ENCODE data around the gene ZFP62. TPM values are rescaled to one million over a fixed set of nuclear protein-coding genes. Genes with fewer than 3 reads are reported as not detected.

ZFP62 gene
- total and polyA plus RNA-seq, 2 of the 4 experiments (the other 2 are of a cell fraction) = 8.2 to 20.3 TPM

DNA sequence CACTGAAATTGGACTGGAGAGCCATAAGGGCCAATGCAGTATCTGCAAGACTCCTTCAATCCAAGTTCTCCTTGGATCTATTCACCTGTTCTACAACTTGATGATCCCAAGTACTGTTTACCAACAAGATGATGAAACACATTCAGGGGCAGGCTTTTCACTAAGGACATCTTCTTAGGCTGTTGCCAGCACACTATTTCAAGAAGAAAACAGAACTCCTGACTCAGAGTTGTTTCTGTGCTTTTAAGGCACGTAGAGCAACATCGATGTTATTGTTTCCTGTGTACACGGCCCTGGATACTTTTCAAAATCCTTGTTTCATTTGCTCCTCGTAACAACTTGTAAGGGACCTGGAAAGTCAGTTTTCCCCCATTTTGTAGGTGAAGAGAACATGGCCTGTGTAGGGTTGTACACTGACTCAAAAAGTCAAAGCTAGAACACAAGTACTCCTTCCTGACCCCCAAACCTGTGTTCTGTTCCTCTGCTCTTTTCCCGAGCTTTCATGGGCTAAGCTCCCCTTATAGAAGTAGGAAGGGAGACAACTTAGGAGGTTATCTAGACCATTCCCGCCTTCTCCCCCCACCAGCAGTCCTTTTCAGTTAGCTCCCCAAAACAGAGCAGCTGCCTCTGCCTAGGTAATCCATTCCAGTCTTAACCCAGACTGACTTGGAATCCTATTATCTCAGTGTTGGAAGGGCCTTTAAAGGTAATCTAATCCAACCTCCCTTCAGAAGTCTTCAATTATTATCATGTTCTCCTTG lies 53.2 kb downstream of the ZFP62 start:
- Histone ChIP-seq H2AK9ac (replicated peaks; ENCODE audit: low read depth, low read length, poor library complexity) (no peak overlapping the region), H3K18ac (ENCODE audit: low read depth, low read length) (no peak overlapping the region), H2AK5ac (ENCODE audit: low read depth, low read length) (peak overlapping the region; percentile 66; the same call in 1 of the 2 replicates), H2BK15ac (ENCODE audit: low read depth, low read length) (no peak overlapping the region), H4K20me1 (ENCODE audit: insufficient read depth, low read length) (no peaks in the 10 kb centered on the region), H2BK20ac (ENCODE audit: low read depth, low read length) (no peak overlapping the region), H4K5ac (ENCODE audit: low read depth, low read length) (no peak overlapping the region), H3K27ac (ENCODE audit: insufficient read depth, low read length) (no peak overlapping the region), H3K56ac (ENCODE audit: extremely low read depth, insufficient read depth, low read length) (no peak overlapping the region), H3K4me3 (ENCODE audit: insufficient read depth, low read depth, low read length) (no peak overlapping the region), H3K9me3 (ENCODE audit: control insufficient read depth, insufficient read depth, low read length) (no peaks in the 10 kb centered on the region), H3K36me3 (ENCODE audit: control insufficient read depth, insufficient read depth, low read length) (peaks cover 7% of the 10 kb centered on the region; the same call in 1 of the 2 replicates), H4K8ac (ENCODE audit: low read depth in 2 of 2, low read length in 2 of 2) (no peak overlapping the region), H2BK120ac (ENCODE audit: low read depth, low read length) (no peak overlapping the region), H3K4me1 (ENCODE audit: control insufficient read depth, insufficient read depth, low read length) (peaks cover 14% of the 10 kb centered on the region), H3K23ac (ENCODE audit: low read depth, low read length) (peak overlapping the region; percentile 44; the same call in 1 of the 2 replicates), H3K27me3 (ENCODE audit: control insufficient read depth, insufficient read depth, low read length) (no peaks in the 10 kb centered on the region), H3K4ac (ENCODE audit: low read depth, low read length) (peak overlapping the region; percentile 39; the same call in 1 of the 2 replicates), H2BK5ac (ENCODE audit: low read depth, low read length, poor library complexity, severe bottlenecking) (no peak overlapping the region), H4K91ac (ENCODE audit: insufficient read depth, low read depth, low read length) (no peak overlapping the region), H3K4me2 (ENCODE audit: low read depth, low read length) (peak overlapping the region; percentile 86), H3K9me1 (ENCODE audit: insufficient read depth, low read length) (peaks cover 17% of the 10 kb centered on the region), H2AFZ (replicated peaks; ENCODE audit: low read length, poor library complexity) (no peak overlapping the region), H3K79me1 (ENCODE audit: low read depth in 1 of 2, low read length in 2 of 2) (peaks cover 39 to 56% of the 10 kb centered on the region in 2 experiments), H3K9ac (ENCODE audit: low read depth, low read length) (no peak overlapping the region), H3K14ac (replicated peaks; ENCODE audit: low read depth, low read length) (no peak overlapping the region; the same call in 1 of the 2 replicates)
- in situ Hi-C loops (cut with MboI; ENCODE audit: low sequenced_read_pairs) (loop anchor here (10.0 kb wide), 2 partner anchors 377 to 447 kb away; no protein-coding TSS in a partner anchor), dilution Hi-C loops (cut with HindIII; ENCODE audit: low sequenced_read_pairs, unreplicated experiment) (no loop called here), intact Hi-C loops (cut with micrococcal nuclease) (no loop called here)
- no peak for DNase-seq
- WGBS, 2 experiments (ENCODE audit: extremely low coverage in 2 of 2, insufficient read length in 1 of 2) = 40% methylated on average over 1 of the region's 6 CpGs; no CpG with 5 or more reads in 1 of the 2 experiments
- no peak for ATAC-seq (ENCODE audit: low read depth)
- POLR2A ChIA-PET (ENCODE audit: unreplicated experiment) = interaction anchor here (0.5 kb wide), 1 partner anchor 52 kb away, joined by 3 read pairs; no protein-coding TSS in a partner anchor
- BruUV-seq (replicated peaks) = no TSS peak
- CTCF ChIA-PET = no interaction called here
- TF ChIP-seq RCOR1 (IDR thresholded peaks at IDR 0.05; ENCODE audit: insufficient replicate concordance, low read length) (no peak), MAZ (IDR thresholded peaks at IDR 0.05; ENCODE audit: borderline replicate concordance, low read depth, low read length) (no peak), BHLHE40 (IDR thresholded peaks at IDR 0.05; ENCODE audit: low read depth, low read length) (no peak), SMC3 (IDR thresholded peaks at IDR 0.05; ENCODE audit: low read depth, low read length) (no peak), CEBPB (IDR thresholded peaks at IDR 0.05; ENCODE audit: low read depth, low read length) (no peak), POLR2A (IDR thresholded peaks at IDR 0.05; ENCODE audit: low read depth, low read length) (no peak), FOS (IDR thresholded peaks at IDR 0.05; ENCODE audit: low read depth, low read length) (no peak), RAD21 (IDR thresholded peaks at IDR 0.05; ENCODE audit: low read length) (no peak), CHD1 (IDR thresholded peaks at IDR 0.05; ENCODE audit: low read depth, low read length) (no peak), RFX5 (IDR thresholded peaks at IDR 0.05; ENCODE audit: low read depth, low read length) (no peak), NFE2L2 (IDR thresholded peaks at IDR 0.05; ENCODE audit: low read depth, low read length) (no peak), MAFK (IDR thresholded peaks at IDR 0.05; ENCODE audit: low read depth, low read length) (no peak), MXI1 (IDR thresholded peaks at IDR 0.05; ENCODE audit: borderline replicate concordance, low read depth, low read length) (no peak)
- TF ChIP-seq, protein P1, sequence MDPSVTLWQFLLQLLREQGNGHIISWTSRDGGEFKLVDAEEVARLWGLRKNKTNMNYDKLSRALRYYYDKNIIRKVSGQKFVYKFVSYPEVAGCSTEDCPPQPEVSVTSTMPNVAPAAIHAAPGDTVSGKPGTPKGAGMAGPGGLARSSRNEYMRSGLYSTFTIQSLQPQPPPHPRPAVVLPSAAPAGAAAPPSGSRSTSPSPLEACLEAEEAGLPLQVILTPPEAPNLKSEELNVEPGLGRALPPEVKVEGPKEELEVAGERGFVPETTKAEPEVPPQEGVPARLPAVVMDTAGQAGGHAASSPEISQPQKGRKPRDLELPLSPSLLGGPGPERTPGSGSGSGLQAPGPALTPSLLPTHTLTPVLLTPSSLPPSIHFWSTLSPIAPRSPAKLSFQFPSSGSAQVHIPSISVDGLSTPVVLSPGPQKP (IDR thresholded peaks at IDR 0.05; ENCODE audit: borderline replicate concordance, low read depth, low read length) = no peak
- TF ChIP-seq, protein P2, sequence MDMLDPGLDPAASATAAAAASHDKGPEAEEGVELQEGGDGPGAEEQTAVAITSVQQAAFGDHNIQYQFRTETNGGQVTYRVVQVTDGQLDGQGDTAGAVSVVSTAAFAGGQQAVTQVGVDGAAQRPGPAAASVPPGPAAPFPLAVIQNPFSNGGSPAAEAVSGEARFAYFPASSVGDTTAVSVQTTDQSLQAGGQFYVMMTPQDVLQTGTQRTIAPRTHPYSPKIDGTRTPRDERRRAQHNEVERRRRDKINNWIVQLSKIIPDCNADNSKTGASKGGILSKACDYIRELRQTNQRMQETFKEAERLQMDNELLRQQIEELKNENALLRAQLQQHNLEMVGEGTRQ (IDR thresholded peaks at IDR 0.05; ENCODE audit: low read depth, low read length) = no peak

Data from IMR-90 (cell line).